HG03520 (cell line): ENCODE data around the gene PDX1.

Experiments
- ATAC-seq: cut with Tn5 transposase; IDR thresholded peaks from one replicate; pipeline ENCODE4 v1.9.1; 2021; ENCODE audit warnings: mild to moderate bottlenecking, moderate library complexity; ENCODE audit not compliant: unreplicated experiment

PDX1 gene

DNA sequence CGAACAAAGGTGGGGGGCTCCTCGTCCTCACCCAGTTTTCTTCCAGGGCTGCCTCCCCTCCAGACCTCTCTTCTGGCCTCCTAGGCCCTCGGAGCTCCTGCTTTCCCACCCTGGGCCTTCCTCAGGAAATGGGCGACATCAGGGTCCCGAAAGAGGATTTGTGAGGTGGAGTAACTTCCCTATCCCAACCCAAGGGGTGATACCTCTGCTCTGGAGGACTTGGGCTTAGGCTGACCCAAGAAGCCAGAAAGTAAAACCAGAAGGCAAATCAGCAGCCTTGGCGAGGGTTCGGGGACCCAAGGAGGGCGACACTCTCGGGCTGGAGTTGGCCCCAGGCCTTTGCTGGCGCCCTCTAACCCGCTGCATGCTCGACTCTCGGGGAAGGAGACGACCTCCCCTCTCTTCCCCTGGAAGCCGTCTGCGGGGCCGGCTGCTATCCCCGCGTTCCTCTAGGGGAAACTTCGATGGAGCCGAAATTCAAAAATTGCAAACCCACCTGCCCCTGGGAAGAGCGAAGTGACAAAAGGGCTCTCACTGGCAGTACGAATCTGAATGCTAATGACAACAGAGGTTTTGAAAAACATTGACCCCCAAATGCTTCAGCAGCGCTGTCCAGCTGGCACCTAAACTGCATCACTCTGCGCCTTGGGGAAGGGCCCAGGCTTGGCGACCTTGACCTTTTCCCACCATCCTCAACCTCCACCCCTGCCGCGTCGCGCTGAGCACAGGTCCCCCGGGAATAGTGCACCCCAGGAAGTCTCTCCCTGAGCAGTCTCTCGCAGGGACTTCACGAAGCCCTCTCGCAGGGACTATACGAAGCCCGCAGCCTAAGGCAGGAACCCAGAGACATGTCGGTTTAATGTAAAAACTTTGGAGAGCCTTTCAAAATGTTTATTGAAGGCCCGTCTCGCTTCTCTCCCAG is 2.4 kb downstream of the PDX1 start:
- ATAC-seq = no peak

DNA sequence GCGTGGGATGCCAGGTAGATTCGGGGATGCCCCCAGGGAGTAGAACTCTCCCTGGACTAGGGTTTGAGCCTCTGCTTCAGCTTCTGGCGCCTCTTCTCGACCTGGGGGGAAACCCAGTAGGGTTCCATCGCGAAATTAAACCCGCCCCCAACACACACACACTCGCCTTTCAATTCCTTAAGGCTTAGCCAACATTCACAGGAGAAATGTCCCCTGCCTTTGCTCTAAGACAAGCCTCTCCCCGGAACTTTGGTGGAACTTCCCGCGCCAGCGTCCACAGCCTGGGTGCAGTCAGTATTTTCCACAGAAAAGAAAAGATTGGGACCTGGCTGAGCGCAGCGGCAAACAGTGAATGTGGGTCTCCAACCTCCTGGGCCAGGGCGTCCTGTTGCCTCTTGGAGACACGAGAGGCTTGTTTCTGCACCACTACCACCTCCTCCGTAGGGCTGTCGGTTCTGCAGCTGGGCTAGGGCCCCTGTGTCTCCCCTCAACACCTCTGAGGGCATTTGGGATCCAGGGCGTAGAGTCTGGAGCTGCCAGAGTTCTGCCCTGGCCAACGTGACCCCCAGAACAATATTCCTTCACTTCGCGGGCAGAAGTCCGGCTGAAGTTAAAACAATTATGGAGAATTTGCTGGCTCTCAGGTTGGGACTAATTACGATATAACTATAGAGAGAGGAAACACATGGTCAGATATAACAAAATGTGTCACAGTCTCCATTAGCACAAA is 3.2 kb downstream of the PDX1 start:
- ATAC-seq = no peak

DNA sequence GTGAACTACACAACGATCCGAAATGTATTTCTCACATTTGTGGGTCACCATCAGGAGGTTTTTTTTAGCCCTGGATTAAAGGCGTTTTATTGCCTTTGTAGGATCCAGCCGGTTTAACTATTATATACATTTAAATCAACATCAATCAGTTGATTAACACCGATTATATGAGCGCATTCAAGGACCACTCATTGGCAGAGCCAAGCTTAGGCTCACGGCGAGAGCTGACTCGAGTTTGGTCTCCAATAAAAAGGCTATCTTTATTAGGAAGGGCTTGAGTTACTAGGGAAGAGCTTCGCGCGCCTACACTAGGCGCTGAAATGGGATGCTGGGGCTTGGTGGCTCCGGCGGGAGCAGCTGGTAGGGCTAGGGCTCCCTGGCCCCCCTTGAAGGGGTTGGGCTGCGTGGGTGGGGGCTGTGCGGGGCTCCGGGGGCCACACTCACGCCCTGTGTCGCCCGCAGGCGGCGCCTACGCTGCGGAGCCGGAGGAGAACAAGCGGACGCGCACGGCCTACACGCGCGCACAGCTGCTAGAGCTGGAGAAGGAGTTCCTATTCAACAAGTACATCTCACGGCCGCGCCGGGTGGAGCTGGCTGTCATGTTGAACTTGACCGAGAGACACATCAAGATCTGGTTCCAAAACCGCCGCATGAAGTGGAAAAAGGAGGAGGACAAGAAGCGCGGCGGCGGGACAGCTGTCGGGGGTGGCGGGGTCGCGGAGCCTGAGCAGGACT is 4.2 kb downstream of the PDX1 start:
- no peak for ATAC-seq

DNA sequence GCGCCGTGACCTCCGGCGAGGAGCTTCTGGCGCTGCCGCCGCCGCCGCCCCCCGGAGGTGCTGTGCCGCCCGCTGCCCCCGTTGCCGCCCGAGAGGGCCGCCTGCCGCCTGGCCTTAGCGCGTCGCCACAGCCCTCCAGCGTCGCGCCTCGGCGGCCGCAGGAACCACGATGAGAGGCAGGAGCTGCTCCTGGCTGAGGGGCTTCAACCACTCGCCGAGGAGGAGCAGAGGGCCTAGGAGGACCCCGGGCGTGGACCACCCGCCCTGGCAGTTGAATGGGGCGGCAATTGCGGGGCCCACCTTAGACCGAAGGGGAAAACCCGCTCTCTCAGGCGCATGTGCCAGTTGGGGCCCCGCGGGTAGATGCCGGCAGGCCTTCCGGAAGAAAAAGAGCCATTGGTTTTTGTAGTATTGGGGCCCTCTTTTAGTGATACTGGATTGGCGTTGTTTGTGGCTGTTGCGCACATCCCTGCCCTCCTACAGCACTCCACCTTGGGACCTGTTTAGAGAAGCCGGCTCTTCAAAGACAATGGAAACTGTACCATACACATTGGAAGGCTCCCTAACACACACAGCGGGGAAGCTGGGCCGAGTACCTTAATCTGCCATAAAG is 4.8 kb downstream of the PDX1 start:
- no peak for ATAC-seq

DNA sequence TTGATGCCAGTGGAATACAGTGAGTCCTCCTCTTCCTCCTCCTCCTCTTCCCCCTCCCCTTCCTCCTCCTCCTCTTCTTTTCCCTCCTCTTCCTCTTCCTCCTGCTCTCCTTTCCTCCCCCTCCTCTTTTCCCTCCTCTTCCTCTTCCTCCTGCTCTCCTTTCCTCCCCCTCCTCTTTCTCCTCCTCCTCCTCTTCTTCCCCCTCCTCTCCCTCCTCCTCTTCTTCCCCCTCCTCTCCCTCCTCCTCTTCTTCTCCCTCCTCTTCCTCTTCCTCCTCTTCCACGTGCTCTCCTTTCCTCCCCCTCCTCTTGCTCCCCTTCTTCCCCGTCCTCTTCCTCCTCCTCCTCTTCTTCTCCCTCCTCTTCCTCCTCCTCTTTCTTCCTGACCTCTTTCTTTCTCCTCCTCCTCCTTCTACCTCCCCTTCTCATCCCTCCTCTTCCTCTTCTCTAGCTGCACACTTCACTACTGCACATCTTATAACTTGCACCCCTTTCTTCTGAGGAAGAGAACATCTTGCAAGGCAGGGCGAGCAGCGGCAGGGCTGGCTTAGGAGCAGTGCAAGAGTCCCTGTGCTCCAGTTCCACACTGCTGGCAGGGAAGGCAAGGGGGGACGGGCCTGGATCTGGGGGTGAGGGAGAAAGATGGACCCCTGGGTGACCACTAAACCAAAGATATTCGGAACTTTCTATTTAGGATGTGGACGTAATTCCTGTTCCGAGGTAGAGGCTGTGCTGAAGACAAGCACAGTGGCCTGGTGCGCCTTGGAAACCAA is 5.6 kb downstream of the PDX1 start:
- no peak for ATAC-seq

DNA sequence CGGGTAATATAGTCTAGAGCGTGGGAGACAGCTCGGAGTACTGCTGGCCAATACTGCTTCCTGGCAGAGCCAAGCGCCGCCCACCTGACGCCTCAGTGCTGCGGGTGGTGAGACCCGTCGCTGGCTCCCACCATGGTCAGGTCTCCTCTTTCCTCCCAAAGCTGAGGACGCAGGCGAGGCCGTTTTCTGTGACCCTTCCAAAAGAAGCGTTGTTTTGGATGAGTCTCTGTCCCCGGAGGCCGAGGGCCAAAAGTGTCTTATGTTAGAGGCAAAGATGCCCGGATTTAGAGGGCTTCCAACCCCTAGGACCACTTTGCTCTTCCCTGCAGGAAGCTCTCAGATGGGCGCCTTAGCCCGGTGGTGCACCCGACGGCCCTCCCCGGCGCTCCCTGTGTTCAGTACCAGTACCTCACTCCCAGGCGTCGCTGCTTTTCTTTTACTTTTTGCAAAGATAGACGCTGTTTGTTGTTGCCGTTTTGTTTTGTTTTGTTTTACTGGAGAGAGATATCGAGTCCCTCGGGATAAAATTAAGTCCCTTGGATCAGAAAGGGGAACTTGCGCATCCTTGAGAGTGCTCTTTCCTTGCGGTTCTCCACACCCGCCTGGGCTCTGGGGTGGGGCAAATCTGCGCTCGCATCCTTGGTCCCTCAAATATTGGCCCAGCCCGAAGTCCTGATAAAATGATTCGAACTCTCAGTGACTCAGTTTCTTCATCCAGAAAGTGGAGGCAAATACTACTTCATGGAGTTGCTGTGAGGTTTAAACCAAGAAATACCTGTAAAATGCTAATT is 7.0 kb downstream of the PDX1 start:
- no peak for ATAC-seq

DNA sequence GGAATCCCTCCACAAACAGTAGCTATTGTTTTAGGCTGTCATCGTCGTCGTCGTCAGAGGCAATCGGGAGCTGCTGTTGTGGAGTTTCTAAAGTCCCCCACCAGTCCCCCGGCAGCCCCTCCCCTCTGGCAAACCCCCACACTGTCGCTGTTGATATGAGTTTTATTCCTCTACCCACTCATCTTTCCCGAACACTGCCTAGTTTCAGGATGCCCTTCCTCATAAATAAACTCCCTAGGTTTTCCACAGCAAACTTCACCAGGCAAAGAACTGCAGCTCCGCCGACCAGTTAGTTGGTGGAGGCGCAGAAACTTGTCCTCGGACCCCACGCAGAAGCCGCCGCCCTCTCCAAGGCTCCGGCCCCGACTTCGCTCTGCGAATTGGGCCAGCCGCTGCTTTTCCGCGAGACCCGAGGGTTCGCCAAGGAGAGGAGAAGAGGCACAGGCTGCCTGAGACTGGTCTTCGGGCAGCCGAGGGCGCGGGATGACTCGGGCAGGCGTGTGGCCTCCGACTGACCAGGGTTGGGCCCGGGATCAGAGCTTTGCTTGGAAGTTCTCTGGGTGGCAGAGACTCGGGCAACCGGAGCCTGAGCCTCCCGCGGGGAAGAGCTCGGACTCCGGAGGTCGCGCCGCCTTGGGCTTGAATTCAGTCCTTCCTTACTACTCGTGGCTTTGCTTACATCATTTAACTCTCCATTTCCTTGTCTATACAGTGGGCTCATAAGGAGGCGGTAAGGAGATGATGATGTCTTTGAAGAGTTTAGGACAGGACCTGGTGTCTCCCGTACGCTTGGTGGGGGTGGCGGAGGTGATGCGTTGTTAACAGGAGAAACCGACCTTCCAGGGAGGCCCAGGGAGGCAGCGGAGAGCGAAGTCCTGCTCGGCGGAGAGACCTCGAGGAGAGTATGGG is 7.9 kb downstream of the PDX1 start:
- ATAC-seq = no peak

DNA sequence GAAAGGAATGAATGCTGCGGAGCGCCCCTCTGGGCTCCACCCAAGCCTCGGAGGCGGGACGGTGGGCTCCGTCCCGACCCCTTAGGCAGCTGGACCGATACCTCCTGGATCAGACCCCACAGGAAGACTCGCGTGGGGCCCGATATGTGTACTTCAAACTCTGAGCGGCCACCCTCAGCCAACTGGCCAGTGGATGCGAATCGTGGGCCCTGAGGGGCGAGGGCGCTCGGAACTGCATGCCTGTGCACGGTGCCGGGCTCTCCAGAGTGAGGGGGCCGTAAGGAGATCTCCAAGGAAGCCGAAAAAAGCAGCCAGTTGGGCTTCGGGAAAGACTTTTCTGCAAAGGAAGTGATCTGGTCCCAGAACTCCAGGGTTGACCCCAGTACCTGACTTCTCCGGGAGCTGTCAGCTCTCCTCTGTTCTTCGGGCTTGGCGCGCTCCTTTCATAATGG is 8.6 kb downstream of the PDX1 start:
- no peak for ATAC-seq

DNA sequence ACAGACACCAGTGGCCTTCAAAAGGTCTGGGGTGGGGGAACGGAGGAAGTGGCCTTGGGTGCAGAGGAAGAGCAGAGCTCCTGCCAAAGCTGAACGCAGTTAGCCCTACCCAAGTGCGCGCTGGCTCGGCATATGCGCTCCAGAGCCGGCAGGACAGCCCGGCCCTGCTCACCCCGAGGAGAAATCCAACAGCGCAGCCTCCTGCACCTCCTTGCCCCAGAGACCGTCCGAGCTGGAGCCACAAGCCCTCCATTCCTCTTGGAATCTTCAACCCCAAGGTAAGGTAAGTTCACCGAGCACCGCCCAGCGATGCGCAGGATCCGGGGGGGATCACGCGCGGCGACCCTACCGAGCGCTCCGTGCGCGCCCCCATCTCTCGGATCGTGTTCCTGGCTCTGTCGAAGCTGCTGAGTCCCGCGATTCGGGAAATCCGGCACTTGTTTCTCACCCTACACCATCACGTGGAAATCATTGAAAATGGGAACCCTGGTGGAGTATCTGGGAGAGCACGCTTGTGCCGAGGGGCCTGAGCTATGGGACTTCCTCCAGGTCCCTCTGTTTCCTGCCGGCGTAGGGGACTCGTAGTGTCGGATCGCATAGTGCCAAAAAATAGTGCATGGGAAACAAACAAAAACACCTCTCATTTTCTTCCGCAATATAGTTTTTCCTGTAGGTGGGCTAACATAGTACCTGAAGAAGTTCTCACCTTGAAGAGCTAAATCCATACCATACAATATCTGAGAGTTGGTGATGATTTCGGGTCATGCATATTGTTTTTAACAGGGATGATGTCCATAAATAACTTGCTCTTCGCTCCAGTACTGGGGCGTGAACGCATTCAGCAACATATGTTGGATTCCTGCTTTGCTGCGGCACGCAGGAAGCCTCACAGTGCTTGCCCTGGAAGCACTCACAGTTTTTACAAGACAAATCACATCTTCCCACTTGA is 9.3 kb downstream of the PDX1 start:
- ATAC-seq = no peak

DNA sequence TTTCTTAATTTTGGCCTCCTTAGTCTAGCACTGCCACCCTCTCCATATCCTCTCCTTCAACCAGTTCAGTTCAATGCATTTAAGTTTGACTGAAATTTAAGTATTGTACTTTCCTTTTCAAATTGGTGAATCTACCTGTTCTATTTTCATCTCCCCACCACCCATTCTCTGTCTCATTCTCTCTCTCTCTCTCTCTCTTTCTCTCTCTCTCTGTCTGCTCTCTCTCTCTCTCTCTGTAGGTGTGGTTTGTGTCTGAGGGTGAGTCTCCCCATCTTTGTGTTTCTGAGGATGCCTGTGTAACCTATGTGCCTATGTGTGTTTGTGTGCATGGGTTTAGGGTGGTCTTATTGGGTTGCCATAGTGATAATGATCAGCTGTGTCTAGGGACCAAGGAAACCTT is 10.1 kb downstream of the PDX1 start:
- no peak for ATAC-seq

DNA sequence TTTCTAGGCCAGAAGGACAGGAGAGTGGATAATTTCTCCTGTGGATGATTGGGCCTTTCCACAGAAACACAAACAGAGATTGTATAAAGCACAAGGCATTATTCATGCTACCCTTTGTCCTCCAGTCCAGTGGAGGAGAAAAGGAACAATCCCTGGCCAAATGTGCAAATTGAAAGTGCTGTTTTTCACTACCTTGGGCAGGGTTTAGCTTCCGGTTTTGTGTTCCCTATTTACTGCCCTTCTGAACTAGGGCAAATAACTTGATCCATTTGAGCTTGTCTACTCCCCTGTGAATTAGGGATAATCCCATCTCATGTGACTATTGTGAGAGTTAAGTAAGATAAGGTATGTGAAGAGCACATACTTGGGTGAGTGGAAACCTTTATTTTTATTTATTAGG is 13.3 kb downstream of the PDX1 start:
- ATAC-seq = no peak

DNA sequence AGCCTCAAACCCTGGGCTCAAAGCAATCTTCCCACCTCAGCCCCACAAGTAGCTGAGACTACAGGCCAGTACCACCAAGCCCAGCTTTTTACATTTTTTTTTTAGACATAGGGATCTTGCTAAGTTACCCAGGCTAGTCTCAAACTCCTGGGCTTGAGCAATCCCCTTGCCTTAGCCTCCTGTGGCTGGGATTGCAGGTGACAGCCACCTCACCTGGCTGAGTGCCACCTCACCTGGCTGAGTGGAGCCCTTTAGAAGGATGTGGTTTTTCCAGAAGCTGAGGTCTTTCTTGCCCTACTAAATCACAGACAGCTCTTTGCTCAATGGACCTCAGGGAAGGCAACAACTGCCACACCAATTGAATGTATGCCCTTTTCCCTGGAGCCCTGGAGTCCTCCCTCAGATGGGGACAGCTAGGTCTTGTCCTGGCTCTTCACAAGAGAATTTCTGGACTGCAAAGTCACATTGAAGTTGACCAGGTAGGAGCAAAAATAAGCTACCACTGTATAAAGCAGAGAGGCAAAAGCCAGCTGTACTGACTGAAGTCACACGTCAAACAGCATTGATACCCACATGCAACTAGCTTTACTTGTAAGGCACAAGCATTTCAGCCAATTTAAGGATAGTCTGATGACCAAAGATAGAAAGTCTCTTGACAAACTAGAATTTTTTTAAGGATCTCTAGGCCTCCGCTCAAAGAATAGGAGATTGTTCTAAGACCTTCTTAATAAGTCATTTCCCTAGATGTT is 14.0 kb downstream of the PDX1 start:
- no peak for ATAC-seq

DNA sequence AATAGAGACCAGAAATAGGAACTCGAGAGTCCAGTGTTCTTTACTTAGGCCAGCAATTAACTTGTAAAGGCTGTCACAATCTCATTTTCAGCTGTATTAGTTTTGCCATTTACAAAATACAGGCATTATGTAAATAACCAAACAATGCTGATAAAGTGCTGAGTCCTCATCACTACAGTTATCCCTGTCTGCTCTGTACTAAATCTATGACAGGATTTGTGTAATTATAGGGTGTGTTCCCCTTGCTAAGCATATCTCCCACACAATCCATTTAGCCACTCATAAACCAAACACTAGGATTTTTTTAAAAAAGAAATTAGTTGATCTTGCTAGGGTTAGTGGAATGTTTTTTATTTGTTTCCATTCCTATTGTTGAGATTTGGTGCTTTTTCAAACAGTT is 23.2 kb downstream of the PDX1 start:
- ATAC-seq = no peak

DNA sequence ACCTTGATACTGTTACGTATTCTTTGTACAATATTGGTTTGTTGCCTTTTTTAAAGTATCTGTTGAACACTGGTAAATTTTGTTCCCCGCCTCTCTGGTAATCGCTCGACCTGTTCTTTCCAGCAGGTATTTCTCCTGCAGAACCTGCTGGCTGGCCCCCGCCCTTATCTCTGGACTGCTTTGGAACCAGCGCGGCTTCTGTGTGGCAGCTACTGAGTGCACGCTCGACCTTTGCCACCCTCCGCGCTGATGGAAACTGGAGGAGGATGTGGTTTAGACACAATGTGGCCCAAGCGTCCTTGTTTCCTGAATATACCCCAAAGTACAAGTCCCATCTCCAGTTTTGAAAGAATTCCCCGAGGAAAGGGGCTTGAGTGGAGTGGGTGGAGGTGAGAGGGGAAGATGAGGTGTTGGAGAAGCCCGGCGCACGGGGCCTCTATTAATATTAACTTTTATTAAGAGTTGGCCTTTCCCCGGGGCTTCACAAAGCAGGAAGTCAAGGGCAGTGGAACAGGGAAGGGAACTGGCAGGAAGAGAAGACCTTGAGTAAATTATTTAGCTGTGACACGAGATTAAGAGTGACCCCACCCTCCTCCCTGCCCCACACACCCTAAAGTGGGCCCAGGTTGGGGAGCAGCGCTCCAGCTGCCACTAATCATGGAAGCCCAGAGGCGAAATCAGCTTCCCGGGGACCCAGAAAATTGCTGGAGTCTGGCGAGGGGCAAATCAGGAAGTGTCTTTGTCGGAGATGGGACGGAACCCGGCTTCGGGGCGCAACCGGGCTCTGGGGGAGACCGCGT is 33.3 kb downstream of the PDX1 start:
- no peak for ATAC-seq

DNA sequence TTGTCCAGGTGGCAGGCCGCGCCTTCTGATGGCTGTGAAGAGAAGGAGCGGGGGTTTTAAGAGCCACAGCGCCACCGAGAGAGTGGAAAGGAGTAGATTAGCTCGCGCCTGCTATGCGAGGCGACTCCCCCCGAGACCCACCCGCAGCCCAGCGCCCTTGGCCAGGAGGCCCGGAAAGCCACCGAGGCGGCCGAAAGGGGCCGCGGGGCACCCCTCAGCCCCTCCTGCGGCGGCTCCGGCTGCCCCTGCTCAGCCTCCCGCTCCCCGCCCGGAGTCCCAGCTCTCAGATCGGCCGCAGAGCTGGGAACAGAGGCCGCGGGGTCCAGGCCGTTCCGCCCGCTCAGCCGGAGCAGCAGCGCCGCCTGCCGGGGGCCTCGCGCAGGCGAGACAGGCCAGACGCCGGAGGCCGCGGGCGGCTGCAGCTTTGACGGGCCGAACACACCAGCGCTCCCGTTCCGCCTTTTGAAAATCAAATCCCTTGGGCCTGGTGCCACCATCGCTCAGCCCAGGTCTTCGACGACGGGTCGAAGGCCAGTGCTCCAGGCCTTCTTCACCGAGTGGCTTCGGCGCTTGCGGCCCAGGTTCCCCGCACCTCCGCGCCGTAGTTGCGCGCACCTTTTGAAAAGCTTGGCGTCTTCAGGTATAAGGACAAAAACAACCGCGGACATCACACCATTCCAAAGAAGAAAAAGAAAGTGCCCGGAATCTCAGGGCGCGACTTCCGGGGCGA is 34.0 kb downstream of the PDX1 start:
- ATAC-seq = peak; percentile 72
